HL-60 (cell line): ENCODE results near the gene PTPRM.

Experiments
- CTCF ChIP-seq: IDR thresholded peaks from one replicate; pipeline ENCODE4 v1.5.1; 2011; ENCODE audit warnings: low read length, control low read depth, inconsistent platforms; ENCODE audit not compliant: insufficient read depth
- POLR2AphosphoS5 ChIP-seq: IDR thresholded peaks from 2 replicates; pipeline ENCODE4 v1.6.1; 2012; ENCODE audit warnings: low read depth
- REST ChIP-seq: IDR thresholded peaks from 2 replicates; pipeline ENCODE4 v1.6.1; 2012; ENCODE audit warnings: low read depth; ENCODE audit not compliant: insufficient replicate concordance
- SPI1 ChIP-seq: IDR thresholded peaks from 2 replicates; pipeline ENCODE4 v1.6.1; 2012; ENCODE audit warnings: low read depth, mild to moderate bottlenecking, borderline replicate concordance

- TF ChIP-seq SPI1 (no peak), CTCF (no peak), POLR2AphosphoS5 (no peak), REST (no peak)
Observed at GRCh38 chr18:7898181-7898580, 331.1 kb downstream of the PTPRM start.
